Measurements from ENCODE around the gene BNC2.
A peak's percentile ranks its signal among the peaks of the same experiment; 100 is the strongest.

BNC2 gene

GRCh38 chr9:16868701-16869100, 1.8 kb downstream of the BNC2 start:
- no peak for DNase-seq

DNA sequence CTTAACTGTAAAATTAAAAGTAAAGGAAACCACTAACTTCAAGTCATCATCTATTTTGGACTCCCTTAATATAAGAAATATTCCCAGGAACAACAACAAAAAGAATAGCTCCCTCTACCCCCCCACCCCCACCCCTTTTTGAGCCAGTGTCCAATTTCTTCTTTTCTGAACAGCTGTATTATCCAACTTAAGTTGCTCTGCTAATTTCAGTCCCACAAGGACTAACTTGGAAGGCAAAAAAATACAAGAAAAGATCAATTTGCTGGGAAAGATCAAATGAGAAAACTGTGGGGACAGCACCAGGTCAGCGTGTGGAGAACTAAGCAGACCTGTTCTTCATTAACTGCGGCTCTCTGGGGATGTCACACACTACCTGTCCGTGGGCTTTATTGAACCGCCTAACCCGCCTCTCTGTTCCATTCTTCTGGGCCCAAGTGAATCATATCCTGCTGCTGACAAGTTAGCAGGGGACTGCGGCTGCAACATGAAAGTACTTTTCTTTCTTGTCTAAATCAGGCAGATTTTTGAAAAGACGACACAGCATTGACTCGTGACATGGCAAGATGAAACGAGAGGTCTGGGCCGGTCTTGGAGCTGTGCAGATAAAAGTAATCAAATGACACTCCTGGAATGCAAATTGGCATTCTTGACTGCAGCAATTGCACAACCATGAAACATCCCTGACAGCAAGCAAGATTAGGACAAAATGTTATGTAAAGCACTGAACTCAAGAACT, 2.7 kb downstream of the BNC2 start:
- DNase-seq: no peak

- DNase-seq: no peak
These were observed 3.9 kb downstream of the BNC2 start for GRCh38 chr9:16866587-16866986.

DNA sequence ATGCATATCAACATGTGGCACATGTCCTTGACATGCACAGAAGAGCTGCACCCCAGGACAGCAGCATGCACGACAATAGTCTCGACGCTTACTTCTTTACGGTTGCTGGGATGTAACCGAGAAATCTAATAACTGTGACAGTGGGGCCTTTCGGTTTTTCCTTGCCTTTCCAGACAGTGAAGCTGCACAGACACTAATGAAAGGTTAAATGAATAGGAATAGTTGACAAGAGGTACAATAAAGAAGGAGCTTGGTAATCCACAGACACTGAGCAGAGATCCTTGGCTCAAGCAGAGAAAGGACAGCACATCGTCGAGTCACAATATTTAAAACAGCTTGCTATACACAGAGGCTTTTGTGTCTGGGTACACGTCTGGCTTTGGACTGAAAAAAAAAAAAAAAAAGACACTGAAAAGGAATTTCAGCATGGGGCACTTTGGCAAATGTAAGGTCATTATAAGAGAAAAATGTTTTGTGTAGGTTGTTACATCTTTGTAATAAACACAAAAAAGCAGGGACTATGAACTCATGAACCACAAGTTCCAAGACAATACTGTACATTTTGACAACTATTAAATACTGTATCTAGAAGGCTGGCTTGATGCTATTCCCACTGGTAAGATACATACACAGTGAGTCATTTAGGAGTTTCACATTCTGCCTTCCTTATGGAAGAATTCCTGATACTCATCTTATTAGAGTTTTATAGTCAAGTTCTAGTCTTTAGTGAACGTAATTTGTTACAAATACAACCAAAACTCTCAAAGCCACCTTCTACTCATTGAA, 5.6 kb downstream of the BNC2 start:
- no peak for DNase-seq

- DNase-seq: no peak
These were observed 22.3 kb downstream of the BNC2 start for GRCh38 chr9:16848179-16848578.

- no peak for DNase-seq
These were observed 23.5 kb downstream of the BNC2 start for GRCh38 chr9:16846986-16847385.

- no peak for DNase-seq
These were observed 24.1 kb downstream of the BNC2 start for GRCh38 chr9:16846367-16846766.

- no peak for DNase-seq
These were observed 35.7 kb downstream of the BNC2 start for GRCh38 chr9:16834817-16835216.

DNA sequence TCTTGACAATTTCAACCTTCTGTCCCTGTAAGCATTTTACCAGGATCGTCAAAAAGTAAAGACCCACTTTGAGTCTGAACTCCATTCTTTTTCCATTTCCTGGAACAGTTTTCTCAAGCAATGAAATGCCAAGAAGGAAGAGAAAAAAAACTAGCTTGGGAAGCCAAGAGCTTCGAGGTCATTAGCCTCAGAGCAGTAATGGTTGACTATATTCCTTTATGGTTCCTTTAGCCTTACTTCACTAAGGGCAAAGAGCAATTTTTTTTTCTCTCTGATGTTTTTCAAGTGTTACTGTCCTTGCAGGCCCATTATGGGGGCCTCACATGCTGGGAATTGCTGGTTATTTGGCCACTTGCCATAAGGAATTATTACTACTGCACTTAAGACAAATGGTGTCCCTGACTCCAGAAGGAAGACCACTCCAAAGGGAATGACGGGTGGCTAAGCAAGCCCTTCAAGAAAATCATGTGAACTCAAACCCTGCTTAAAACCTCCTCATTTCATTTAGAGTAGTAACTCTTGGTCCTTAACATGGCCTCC, 37.1 kb downstream of the BNC2 start:
- no peak for DNase-seq

GRCh38 chr9:16832101-16832500, 38.4 kb downstream of the BNC2 start:
- DNase-seq: no peak

GRCh38 chr9:16830806-16831205, 39.7 kb downstream of the BNC2 start:
- peak; percentile 2 for DNase-seq

- DNase-seq: peak; percentile 13
These were observed 41.9 kb downstream of the BNC2 start for GRCh38 chr9:16828340-16829281.

DNA sequence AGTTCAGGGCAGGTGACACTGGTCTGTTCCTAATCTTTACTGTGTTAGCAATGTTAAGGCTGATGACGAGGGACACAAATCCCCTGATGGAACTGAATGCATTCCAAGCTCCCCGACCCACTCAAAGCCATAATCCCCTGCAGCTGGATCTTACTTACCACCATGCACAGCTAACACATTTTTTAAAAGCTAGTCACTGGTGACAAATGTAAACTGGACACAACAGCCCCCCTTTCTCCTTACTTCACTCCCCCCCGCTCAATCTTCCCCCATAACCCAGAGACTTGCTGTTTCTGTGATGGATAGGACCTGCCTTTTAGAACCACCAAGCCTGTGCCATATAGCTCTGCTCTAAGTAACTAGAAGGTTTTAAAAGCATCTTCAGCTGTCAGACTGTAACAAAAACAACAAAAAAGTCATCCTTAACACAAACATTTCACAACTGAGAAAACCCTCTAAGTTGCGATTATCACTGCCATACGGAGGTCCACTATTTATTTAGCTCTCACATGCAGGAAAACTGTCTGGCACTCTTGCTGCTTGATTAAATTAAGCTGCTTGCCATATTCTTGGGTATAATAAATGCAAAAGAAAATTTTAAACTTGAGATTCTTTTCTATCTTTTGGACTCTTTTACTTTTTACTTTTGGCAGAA, 44.4 kb downstream of the BNC2 start:
- no peak for DNase-seq

GRCh38 chr9:16825331-16825725, 45.1 kb downstream of the BNC2 start:
- no peak for DNase-seq

DNA sequence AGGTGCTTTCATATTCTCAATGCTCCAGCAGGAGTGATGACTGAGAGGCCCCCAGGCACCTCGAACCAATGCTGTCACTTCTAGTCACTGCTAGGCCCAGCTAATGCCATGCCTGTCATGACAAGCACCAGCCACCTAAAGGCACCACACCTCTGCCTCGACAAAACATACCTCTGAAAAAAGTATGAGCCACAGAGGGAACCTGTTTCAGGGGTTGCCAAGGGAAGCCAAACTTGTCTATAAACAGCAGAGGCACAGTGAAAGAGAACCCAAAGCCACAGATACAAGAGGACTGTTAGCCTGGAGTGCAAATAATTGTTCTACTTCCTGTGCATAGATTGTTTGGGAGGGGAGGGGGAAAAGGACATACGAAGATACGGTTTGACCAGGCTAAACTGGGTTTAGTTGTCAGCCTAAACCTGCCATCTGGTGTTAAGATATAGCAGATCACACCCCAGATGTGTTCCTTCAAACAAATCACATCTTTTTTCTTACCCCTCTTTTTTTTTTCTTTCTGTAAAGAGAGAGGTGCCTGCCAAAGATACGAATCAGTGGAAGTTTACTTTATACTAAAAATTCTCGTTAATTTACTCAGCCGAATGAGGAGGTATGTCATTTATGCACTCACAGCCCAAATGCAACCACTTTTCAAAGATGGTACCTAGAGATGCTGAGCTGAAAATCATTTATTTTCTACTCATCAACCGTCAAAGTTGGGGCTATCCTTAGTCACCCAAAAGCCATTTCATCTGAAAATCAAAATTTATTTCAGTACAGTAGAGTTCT, 45.7 kb downstream of the BNC2 start:
- peak; percentile 30 for DNase-seq

DNA sequence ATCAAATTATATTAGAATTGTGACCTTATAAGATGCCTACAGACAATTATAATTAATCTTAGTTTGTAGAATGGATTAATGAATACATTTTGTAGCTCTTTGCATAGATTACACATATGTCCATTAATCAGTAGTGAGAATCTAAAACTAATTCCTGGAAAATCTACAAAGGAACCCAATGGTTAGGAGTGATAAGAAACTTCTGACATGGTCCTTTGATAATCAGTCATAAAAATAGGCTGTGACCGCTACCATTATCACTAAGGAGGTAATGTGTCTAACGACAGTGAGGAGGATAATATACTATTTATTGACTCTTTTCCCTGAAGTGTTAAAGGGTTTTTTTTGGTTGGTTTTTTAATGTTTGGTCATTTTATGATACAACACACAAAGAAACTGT, 46.6 kb downstream of the BNC2 start:
- DNase-seq: no peak

DNA sequence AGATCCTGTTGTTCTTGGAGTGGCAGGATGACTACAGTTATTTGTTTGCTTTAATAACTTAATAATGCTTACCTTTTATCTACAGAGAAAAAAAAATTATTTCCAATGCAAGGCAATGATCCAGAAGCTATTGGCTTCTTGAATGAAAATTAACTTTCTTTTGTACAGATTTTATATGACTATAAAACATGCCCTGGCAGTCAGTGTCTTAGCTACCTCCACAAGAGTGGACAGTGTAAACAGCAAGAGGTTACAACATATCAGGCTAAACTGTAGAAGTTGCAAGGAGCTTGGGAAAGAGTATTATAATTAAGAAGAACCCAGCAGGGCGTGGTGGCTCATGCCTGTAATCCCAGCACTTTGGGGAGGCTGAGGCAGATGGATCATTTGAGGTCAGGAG, 49.1 kb downstream of the BNC2 start:
- no peak for DNase-seq

DNA sequence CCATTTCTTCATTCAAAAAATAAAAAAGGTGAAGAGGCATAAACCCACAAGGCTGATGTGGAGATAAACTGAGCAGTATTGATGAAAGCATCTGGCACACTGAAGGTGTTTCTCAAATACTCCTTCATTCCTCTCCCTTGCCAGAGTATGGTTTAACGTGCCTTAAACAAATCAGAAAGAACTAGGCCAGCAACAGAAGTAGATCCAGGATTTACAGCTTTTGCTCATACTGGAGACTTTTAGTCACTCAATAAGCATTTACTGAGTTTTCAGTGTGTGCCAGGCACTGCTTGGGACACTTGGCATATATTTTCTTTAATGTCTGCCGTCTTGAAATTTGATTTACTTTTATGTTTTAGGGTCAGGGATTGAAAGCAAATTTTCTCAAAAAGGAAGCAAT, 53.0 kb downstream of the BNC2 start:
- no peak for DNase-seq

DNA sequence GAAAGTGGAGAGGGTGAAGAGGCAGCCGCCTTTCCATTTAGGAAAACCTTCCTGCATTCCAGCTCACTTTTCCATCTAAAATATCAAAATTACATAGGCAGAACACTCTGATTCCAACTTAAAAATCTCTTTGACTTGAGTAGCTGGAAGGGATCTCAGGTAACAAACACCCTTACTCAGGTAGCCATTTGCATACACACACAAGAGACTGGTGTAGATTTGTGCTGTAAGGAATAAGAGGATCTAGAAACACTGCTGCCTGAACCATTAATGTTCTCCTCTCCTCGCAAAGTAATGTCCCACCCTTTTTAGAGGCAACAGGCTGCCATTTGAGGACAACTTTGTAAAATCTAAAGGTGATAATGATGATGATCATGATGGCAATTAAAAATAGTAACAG, 53.5 kb downstream of the BNC2 start:
- no peak for DNase-seq

- DNase-seq: no peak
These were observed 54.5 kb downstream of the BNC2 start for GRCh38 chr9:16816011-16816410.

DNA sequence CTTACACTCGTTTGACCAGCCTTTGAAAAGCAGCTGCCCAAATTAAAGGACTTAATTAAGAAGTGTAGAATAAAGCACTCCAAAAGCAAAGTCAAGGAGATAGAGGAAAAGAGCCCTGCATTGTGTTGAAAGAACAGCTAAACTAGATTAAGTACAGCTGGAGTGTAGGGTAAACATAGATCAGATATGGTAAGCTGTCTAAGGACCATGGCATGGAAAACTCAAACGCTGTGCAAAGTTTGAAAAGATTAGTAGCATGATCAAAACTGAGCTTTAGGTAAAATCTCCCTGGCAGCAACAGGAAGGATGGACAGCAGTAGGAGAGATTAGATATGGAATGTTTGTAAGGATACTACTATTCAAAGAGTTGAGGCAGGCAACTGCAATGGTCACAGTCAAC, 55.4 kb downstream of the BNC2 start:
- DNase-seq: no peak

GRCh38 chr9:16813838-16814237, 56.6 kb downstream of the BNC2 start:
- no peak for DNase-seq
